ENCODE data around the gene SELENOH.

Gene SELENOH

GRCh38 chr11:57770793-57771192, 29.5 kb downstream of the SELENOH start:
- no peak overlapping the region for H3K4ac ChIP-seq (ENCODE audit: low read length)
- H2AFZ ChIP-seq (ENCODE audit: low read length), result no peak overlapping the region
- H4K91ac ChIP-seq (ENCODE audit: low read depth, low read length, poor library complexity), result no peak overlapping the region
- no peaks in the 10 kb centered on the region for H3K27me3 ChIP-seq (ENCODE audit: control insufficient read depth in 3 of 3, insufficient read depth in 3 of 3, low read depth in 1 of 3, low read length in 3 of 3)
- H2BK120ac ChIP-seq (ENCODE audit: low read depth, low read length), result no peak overlapping the region
- no peak overlapping the region for H3K4me2 ChIP-seq (ENCODE audit: insufficient read depth, low read length, poor library complexity, severe bottlenecking)
- peaks cover 2% of the 10 kb centered on the region for H3K79me1 ChIP-seq (ENCODE audit: low read depth, low read length)
- H3K4me1 ChIP-seq (ENCODE audit: control insufficient read depth in 2 of 2, insufficient read depth in 1 of 2, low read depth in 1 of 2, low read length in 2 of 2), result peaks cover 4 to 10% of the 10 kb centered on the region in 2 donors
- H3K27ac ChIP-seq (replicated peaks; ENCODE audit: low read length), result no peak overlapping the region
- no peak for DNase-seq (ENCODE audit: low spot score)
- H3K14ac ChIP-seq (ENCODE audit: low read length), result no peak overlapping the region
- no peak overlapping the region for H3K23ac ChIP-seq (ENCODE audit: low read depth, low read length, poor library complexity)
- no peak overlapping the region for H4K8ac ChIP-seq (ENCODE audit: low read depth, low read length)
- H3K4me3 ChIP-seq (ENCODE audit: low read length in 2 of 2), result no peak overlapping the region
- WGBS, 2 donors (ENCODE audit: extremely low coverage in 2 of 2, insufficient read length in 2 of 2, insufficient replicate concordance in 1 of 2), result no CpG with 5 or more reads among the region's 1 CpG
- no peak overlapping the region for H3K9ac ChIP-seq (ENCODE audit: low read depth, low read length, poor library complexity)
- H2AK5ac ChIP-seq (ENCODE audit: low read depth, low read length), result no peak overlapping the region
- no peak overlapping the region for H2BK12ac ChIP-seq (ENCODE audit: low read length)
- peaks cover 2 to 6% of the 10 kb centered on the region in 2 donors for H3K9me3 ChIP-seq (replicated peaks in 1 of 2; ENCODE audit: control insufficient read depth in 2 of 2, insufficient read depth in 1 of 2, low read depth in 1 of 2, low read length in 2 of 2)
- H2BK15ac ChIP-seq (ENCODE audit: low read length), result no peak overlapping the region
- H3K18ac ChIP-seq (ENCODE audit: low read length), result no peak overlapping the region
- H2BK5ac ChIP-seq (ENCODE audit: low read length), result no peak overlapping the region
- H3K36me3 ChIP-seq (replicated peaks in 1 of 2; ENCODE audit: control insufficient read depth in 2 of 2, insufficient read depth in 2 of 2, low read length in 2 of 2), result peaks cover 0 to 40% of the 10 kb centered on the region in 2 donors

GRCh38 chr11:57771365-57771764, 30.1 kb downstream of the SELENOH start:
- H3K9ac ChIP-seq (ENCODE audit: low read depth, low read length, poor library complexity), result no peak overlapping the region
- H3K23ac ChIP-seq (ENCODE audit: low read depth, low read length, poor library complexity), result no peak overlapping the region
- H3K27ac ChIP-seq (replicated peaks; ENCODE audit: low read length), result no peak overlapping the region
- DNase-seq (ENCODE audit: low spot score), result no peak
- H3K36me3 ChIP-seq (replicated peaks in 1 of 2; ENCODE audit: control insufficient read depth in 2 of 2, insufficient read depth in 2 of 2, low read length in 2 of 2), result peaks cover 0 to 41% of the 10 kb centered on the region in 2 donors
- no peak overlapping the region for H3K4me3 ChIP-seq (ENCODE audit: low read length in 2 of 2)
- no peak overlapping the region for H4K8ac ChIP-seq (ENCODE audit: low read depth, low read length)
- H4K91ac ChIP-seq (ENCODE audit: low read depth, low read length, poor library complexity), result no peak overlapping the region
- H3K4ac ChIP-seq (ENCODE audit: low read length), result no peak overlapping the region
- peaks cover 2% of the 10 kb centered on the region for H3K79me1 ChIP-seq (ENCODE audit: low read depth, low read length)
- 100% methylated on average over 1 of the region's 3 CpGs for WGBS, 2 donors (ENCODE audit: extremely low coverage in 2 of 2, insufficient read length in 2 of 2, insufficient replicate concordance in 1 of 2)
- no peak overlapping the region for H3K4me2 ChIP-seq (ENCODE audit: insufficient read depth, low read length, poor library complexity, severe bottlenecking)
- no peak overlapping the region for H2BK12ac ChIP-seq (ENCODE audit: low read length)
- H3K4me1 ChIP-seq (ENCODE audit: control insufficient read depth in 2 of 2, insufficient read depth in 1 of 2, low read depth in 1 of 2, low read length in 2 of 2), result peaks cover 10 to 12% of the 10 kb centered on the region in 2 donors
- no peaks in the 10 kb centered on the region for H3K27me3 ChIP-seq (ENCODE audit: control insufficient read depth in 3 of 3, insufficient read depth in 3 of 3, low read depth in 1 of 3, low read length in 3 of 3)
- no peak overlapping the region for H2BK120ac ChIP-seq (ENCODE audit: low read depth, low read length)
- H3K9me3 ChIP-seq (replicated peaks in 1 of 2; ENCODE audit: control insufficient read depth in 2 of 2, insufficient read depth in 1 of 2, low read depth in 1 of 2, low read length in 2 of 2), result peaks cover 2 to 6% of the 10 kb centered on the region in 2 donors
- H2AK5ac ChIP-seq (ENCODE audit: low read depth, low read length), result no peak overlapping the region
- H3K14ac ChIP-seq (ENCODE audit: low read length), result no peak overlapping the region
- no peak overlapping the region for H2BK15ac ChIP-seq (ENCODE audit: low read length)
- no peak overlapping the region for H3K18ac ChIP-seq (ENCODE audit: low read length)
- no peak overlapping the region for H2BK5ac ChIP-seq (ENCODE audit: low read length)
- H2AFZ ChIP-seq (ENCODE audit: low read length), result no peak overlapping the region

GRCh38 chr11:57772562-57772961, 31.3 kb downstream of the SELENOH start:
- Histone ChIP-seq H2AFZ (ENCODE audit: low read length) (no peak overlapping the region), H3K4me3 (ENCODE audit: low read length in 2 of 2) (no peak overlapping the region), H3K14ac (ENCODE audit: low read length) (no peak overlapping the region), H2BK5ac (ENCODE audit: low read length) (no peak overlapping the region), H2BK120ac (ENCODE audit: low read depth, low read length) (no peak overlapping the region), H3K4me2 (ENCODE audit: insufficient read depth, low read length, poor library complexity, severe bottlenecking) (no peak overlapping the region), H3K9ac (ENCODE audit: low read depth, low read length, poor library complexity) (no peak overlapping the region), H3K79me1 (ENCODE audit: low read depth, low read length) (peaks cover 2% of the 10 kb centered on the region), H3K36me3 (replicated peaks in 1 of 2; ENCODE audit: control insufficient read depth in 2 of 2, insufficient read depth in 2 of 2, low read length in 2 of 2) (peaks cover 0 to 34% of the 10 kb centered on the region in 2 donors), H4K8ac (ENCODE audit: low read depth, low read length) (no peak overlapping the region), H2BK15ac (ENCODE audit: low read length) (no peak overlapping the region), H3K27ac (replicated peaks; ENCODE audit: low read length) (no peak overlapping the region), H2BK12ac (ENCODE audit: low read length) (no peak overlapping the region), H3K9me3 (replicated peaks in 1 of 2; ENCODE audit: control insufficient read depth in 2 of 2, insufficient read depth in 1 of 2, low read depth in 1 of 2, low read length in 2 of 2) (peaks cover 2 to 6% of the 10 kb centered on the region in 2 donors), H3K4ac (ENCODE audit: low read length) (no peak overlapping the region), H2AK5ac (ENCODE audit: low read depth, low read length) (no peak overlapping the region), H3K18ac (ENCODE audit: low read length) (no peak overlapping the region), H4K91ac (ENCODE audit: low read depth, low read length, poor library complexity) (no peak overlapping the region), H3K23ac (ENCODE audit: low read depth, low read length, poor library complexity) (no peak overlapping the region), H3K4me1 (ENCODE audit: control insufficient read depth in 2 of 2, insufficient read depth in 1 of 2, low read depth in 1 of 2, low read length in 2 of 2) (peaks cover 14 to 20% of the 10 kb centered on the region in 2 donors), H3K27me3 (ENCODE audit: control insufficient read depth in 3 of 3, insufficient read depth in 3 of 3, low read depth in 1 of 3, low read length in 3 of 3) (no peaks in the 10 kb centered on the region)
- DNase-seq (ENCODE audit: low spot score), result no peak
- WGBS, 2 donors (ENCODE audit: extremely low coverage in 2 of 2, insufficient read length in 2 of 2, insufficient replicate concordance in 1 of 2), result no CpG with 5 or more reads among the region's 4 CpGs

GRCh38 chr11:57773026-57773598, 31.8 kb downstream of the SELENOH start:
- Histone ChIP-seq H3K27ac (replicated peaks; ENCODE audit: low read length) (no peak overlapping the region), H4K8ac (ENCODE audit: low read depth, low read length) (no peak overlapping the region), H4K91ac (ENCODE audit: low read depth, low read length, poor library complexity) (no peak overlapping the region), H3K23ac (ENCODE audit: low read depth, low read length, poor library complexity) (no peak overlapping the region), H3K27me3 (ENCODE audit: control insufficient read depth in 3 of 3, insufficient read depth in 3 of 3, low read depth in 1 of 3, low read length in 3 of 3) (no peaks in the 10 kb centered on the region), H3K36me3 (replicated peaks in 1 of 2; ENCODE audit: control insufficient read depth in 2 of 2, insufficient read depth in 2 of 2, low read length in 2 of 2) (peaks cover 0 to 33% of the 10 kb centered on the region in 2 donors), H2AK5ac (ENCODE audit: low read depth, low read length) (no peak overlapping the region), H3K4ac (ENCODE audit: low read length) (no peak overlapping the region), H3K18ac (ENCODE audit: low read length) (no peak overlapping the region), H3K9me3 (replicated peaks in 1 of 2; ENCODE audit: control insufficient read depth in 2 of 2, insufficient read depth in 1 of 2, low read depth in 1 of 2, low read length in 2 of 2) (peaks cover 2 to 6% of the 10 kb centered on the region in 2 donors), H3K4me2 (ENCODE audit: insufficient read depth, low read length, poor library complexity, severe bottlenecking) (no peak overlapping the region), H3K4me1 (ENCODE audit: control insufficient read depth in 2 of 2, insufficient read depth in 1 of 2, low read depth in 1 of 2, low read length in 2 of 2) (peaks cover 19 to 25% of the 10 kb centered on the region in 2 donors), H2BK15ac (ENCODE audit: low read length) (no peak overlapping the region), H3K4me3 (ENCODE audit: low read length in 2 of 2) (no peak overlapping the region), H3K79me1 (ENCODE audit: low read depth, low read length) (peaks cover 2% of the 10 kb centered on the region), H2BK12ac (ENCODE audit: low read length) (no peak overlapping the region), H3K14ac (ENCODE audit: low read length) (no peak overlapping the region), H2BK120ac (ENCODE audit: low read depth, low read length) (no peak overlapping the region), H2AFZ (ENCODE audit: low read length) (no peak overlapping the region), H2BK5ac (ENCODE audit: low read length) (no peak overlapping the region), H3K9ac (ENCODE audit: low read depth, low read length, poor library complexity) (no peak overlapping the region)
- no CpG with 5 or more reads among the region's 5 CpGs for WGBS, 2 donors (ENCODE audit: extremely low coverage in 2 of 2, insufficient read length in 2 of 2, insufficient replicate concordance in 1 of 2)
- DNase-seq (ENCODE audit: low spot score), result no peak

Data from neuronal stem cell (in vitro differentiated cells).